GM13977 (cell line): Measurements from ENCODE around the gene PMP22.

ENCODE experiments used
- DNase-seq: peaks from one replicate; pipeline ENCODE4 v3.0.0; 2012; ENCODE audit warnings: low spot score
- CTCF ChIP-seq: IDR thresholded peaks from 2 replicates; pipeline ENCODE4 v1.5.1; 2012; ENCODE audit warnings: mild to moderate bottlenecking, control low read depth; ENCODE audit not compliant: insufficient read depth; ENCODE audit errors: extremely low read depth, missing control alignments
- in situ Hi-C: fragments of 300-500 bp; cut with MboI; formaldehyde crosslinking; loops from one replicate; pipeline ENCODE4 v1.12.0; 2022; ENCODE audit warnings: low sequenced_read_pairs, low pct_unique_long_range_greater_than_20kb, mixed read lengths, inconsistent platforms; ENCODE audit not compliant: unreplicated experiment

Gene PMP22

DNA sequence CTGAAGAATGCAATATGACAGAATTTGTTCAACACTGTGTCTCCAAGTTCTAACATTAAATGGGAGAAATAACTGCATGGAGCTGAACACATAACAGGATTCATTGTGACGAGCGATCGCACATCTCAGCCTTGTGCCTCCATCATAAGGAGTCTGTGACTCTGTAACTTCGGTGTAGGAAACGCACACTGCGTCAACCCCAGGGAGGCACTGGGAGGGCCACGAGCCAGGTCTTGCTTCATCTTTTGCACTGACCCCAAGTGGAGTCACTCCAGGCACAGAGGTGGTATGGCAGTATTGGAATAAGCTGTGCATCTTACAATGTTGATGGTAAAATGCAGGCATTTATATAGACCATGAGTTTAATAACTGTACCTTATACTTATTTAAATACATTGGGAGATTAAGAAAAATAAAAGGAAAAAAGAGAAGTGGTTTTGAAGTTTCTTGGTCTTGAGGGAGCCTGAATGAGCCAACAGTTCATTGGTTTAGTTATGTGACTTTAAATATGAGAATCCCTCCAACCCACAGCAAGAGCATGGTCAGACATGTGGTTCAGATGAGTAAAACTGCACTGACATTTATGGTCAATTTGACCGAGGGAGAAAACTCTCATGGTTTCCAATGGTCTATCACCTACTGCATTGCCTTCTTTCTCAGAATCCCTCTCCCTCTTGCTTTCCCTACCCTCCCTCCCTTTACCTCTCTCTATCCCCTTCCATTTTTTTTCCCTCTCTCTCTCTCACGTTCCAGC is 5.7 kb upstream of the PMP22 start:
- DNase-seq, result no peak
- in situ Hi-C loops, result loop anchor here (25.0 kb wide), 1 partner anchor 241 kb away; no protein-coding TSS in a partner anchor
- no peak for TF ChIP-seq CTCF

DNA sequence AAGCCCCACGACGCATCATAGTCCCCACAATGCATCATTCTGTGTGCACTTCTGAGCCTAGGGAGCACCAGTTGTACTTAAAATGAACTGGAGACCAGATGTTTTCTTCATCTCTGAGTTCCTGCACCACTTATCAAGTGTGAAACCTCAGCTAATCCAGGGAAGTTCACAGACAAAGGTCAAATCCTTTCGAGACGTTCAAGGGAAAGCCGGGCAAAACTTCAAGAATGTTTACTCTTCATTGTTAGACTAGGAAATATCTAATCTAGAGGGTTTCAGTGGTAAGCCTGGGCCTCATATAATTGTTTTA is 4.6 kb upstream of the PMP22 start:
- no peak for TF ChIP-seq CTCF
- DNase-seq, result no peak
- in situ Hi-C loops, result loop anchor here (25.0 kb wide), 1 partner anchor 243 kb away; no protein-coding TSS in a partner anchor

DNA sequence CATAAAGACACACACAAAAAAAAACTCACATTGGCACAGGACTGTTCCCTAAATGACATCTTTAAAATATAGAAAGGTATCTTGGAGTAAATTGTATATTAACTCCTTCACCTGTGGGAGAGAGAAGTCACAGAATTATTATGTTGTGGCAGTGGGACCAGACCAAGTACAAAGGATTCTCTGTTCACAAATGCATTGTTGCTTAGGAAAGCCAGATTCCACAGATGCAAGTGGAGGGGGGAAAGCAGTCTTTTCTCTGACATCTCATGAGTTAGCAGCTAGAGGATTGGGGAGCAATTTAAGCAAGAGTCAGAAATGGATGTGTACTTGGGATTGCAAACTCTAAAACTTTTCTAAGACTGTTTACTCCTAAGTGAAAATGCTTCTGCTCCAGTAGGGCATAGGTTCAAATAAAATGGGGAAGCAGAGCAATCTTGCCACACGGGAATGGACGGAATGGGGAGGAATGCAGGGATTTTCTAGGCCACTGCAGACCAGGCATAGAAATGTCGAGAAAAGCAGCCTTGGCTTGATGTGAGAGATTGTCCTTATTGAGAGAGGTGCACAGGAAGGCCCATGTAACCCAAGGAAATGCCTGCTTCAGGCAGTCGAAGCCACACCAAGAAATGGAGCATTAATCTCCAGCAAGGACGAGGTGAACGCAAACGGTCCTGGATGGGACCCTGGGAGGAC is 4.1 kb upstream of the PMP22 start:
- TF ChIP-seq CTCF, result no peak
- no peak for DNase-seq
- in situ Hi-C loops, result loop anchor here (25.0 kb wide), 1 partner anchor 243 kb away; no protein-coding TSS in a partner anchor

GRCh38 chr17:15268461-15268860 is 3.3 kb upstream of the PMP22 start:
- DNase-seq, result no peak
- no peak for TF ChIP-seq CTCF
- in situ Hi-C loops, result loop anchor here (25.0 kb wide), 1 partner anchor 244 kb away; no protein-coding TSS in a partner anchor

DNA sequence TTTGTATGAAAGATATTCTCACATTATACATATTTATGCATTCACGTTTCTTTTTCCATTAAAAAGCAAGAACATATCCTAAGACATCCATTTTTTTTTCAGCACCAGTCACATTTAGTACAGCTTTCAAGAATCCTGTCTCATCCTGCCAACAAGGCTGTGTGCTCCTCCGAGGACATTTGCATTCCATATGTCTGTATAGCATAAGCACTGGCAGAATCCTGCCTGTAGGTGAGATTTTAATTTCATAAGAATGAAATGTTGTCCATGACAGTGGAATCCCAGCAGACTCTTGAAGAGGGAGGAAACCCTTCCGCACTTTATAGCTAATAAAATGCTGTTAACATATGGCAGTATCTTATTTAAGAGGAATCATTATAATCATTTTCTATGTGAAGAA is 2.9 kb upstream of the PMP22 start:
- in situ Hi-C loops, result loop anchor here (25.0 kb wide), 1 partner anchor 244 kb away; no protein-coding TSS in a partner anchor
- DNase-seq, result no peak
- no peak for TF ChIP-seq CTCF

DNA sequence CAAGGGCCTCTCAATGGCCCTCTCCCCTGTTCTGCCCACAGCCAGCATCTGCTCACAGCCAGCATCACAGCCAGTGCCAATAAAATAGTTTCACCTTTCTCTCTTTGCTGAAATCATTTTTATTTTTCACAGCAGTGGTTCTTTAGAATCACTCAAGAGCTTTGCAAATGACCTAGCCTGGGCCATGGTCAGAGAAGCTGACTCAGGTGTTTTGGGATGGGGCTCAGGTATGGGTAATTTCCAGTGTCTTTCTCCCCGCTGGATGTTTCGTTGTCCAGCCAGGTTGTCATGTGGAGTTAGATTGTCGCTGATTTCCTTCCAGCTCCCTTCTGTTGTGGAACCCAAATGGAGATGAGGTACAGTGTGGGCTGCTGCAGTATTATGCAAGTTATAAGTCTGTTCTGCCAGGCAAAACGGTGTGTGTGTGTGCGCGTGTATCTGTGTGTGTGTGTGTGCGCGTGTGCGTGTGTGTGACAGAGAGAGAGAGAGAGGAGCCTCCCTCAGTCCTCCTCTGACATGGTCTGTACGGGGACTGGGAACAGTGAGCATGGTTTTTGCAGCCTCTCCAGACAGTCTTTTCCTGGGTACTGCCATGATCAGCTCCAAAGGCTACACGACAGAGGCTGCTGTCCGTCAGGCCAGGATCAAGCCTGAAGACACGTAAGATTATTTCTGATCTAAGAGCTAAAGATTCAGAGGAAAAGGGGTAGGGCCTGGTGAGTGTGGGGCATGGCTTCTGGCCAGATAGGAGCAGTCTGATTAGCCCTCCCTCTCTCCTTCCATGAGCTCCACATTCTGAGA is 1.4 kb upstream of the PMP22 start:
- no peak for TF ChIP-seq CTCF
- DNase-seq, result no peak
- in situ Hi-C loops, result loop anchor here (25.0 kb wide), 1 partner anchor 246 kb away; no protein-coding TSS in a partner anchor
